K562 (cell line): ENCODE measurements around the gene UBL5. TPM values are rescaled to one million over a fixed set of nuclear protein-coding genes. Genes with fewer than 3 reads are reported as not detected.

Experiments
- ATF1 ChIP-seq, 2 experiments: fragments of 450-650 bp in 1 of 2; IDR thresholded peaks; 2 replicates each; pipeline ENCODE4 v1.6.1; 2016; ENCODE audit warnings: missing compliant biosample characterization in 1 of 2, missing genetic modification characterization in 1 of 2
- CBX8 ChIP-seq: fragments of 200-600 bp; sonication (generic); IDR thresholded peaks from 2 replicates; pipeline ENCODE4 v1.6.1; 2012; ENCODE audit warnings: borderline replicate concordance, mixed run types, low read depth, mild to moderate bottlenecking, moderate library complexity, mixed read lengths, low read length, control low read depth, inconsistent platforms; ENCODE audit not compliant: poor library complexity, severe bottlenecking; ENCODE audit errors: extremely low read depth
- DMBX1 ChIP-seq: fragments of 250-450 bp; sonication (Bioruptor Pico); IDR thresholded peaks from 2 replicates; pipeline ENCODE4 v1.8.0; 2022; ENCODE audit warnings: inconsistent platforms, mild to moderate bottlenecking, moderate library complexity, borderline replicate concordance
- JUND ChIP-seq, 2 experiments: IDR thresholded peaks; 2 replicates in 1 of 2; 3 replicates in 1 of 2; pipeline ENCODE4 v1.6.1; 2011; ENCODE audit warnings: borderline replicate concordance in 2 of 2, low read depth in 2 of 2, low read length in 2 of 2, improper control_type of control experiment in 1 of 2, missing biosample characterization in 1 of 2, missing genetic modification characterization in 1 of 2, missing genetic modification reagents in 1 of 2
- MYC ChIP-seq, 2 experiments: fragments of 250-450 bp in 1 of 2; sonication (Bioruptor Pico) in 1 of 2; IDR thresholded peaks; 2 replicates each; pipeline versions ENCODE4 v1.5.1 to v1.6.1; 2012 to 2021; ENCODE audit warnings: low read depth in 2 of 2, borderline replicate concordance in 1 of 2, improper control_type of control experiment in 1 of 2, low read length in 1 of 2, mild to moderate bottlenecking in 1 of 2, moderate library complexity in 1 of 2
- NEUROD1 ChIP-seq: fragments of 150-350 bp; IDR thresholded peaks from 2 replicates; pipeline ENCODE4 v1.6.1; 2014; ENCODE audit warnings: borderline replicate concordance, low read length, low read depth; ENCODE audit not compliant: partially characterized antibody
- POLR2H ChIP-seq: IDR thresholded peaks from 2 replicates; pipeline ENCODE4 v1.6.1; 2016; ENCODE audit warnings: missing genetic modification characterization, low read depth, mild to moderate bottlenecking, control low read depth, missing compliant biosample characterization, moderate library complexity
- REST ChIP-seq, 2 experiments: fragments of 450-650 bp; formaldehyde crosslinking in 1 of 2; IDR thresholded peaks; 2 replicates each; pipeline versions ENCODE4 v1.4.0 to v1.6.1; 2014 to 2020; ENCODE audit warnings: mild to moderate bottlenecking in 2 of 2, borderline replicate concordance in 1 of 2, low read depth in 1 of 2
- SNAPC5 ChIP-seq: fragments of 250-450 bp; sonication (Bioruptor Pico); IDR thresholded peaks from 2 replicates; pipeline ENCODE4 v1.8.0; 2021; ENCODE audit warnings: moderate library complexity, mild to moderate bottlenecking, inconsistent platforms
- TSC22D4 ChIP-seq: fragments of 450-650 bp; IDR thresholded peaks from 2 replicates; pipeline ENCODE4 v1.6.1; 2016; ENCODE audit warnings: missing genetic modification characterization, missing biosample characterization, control low read depth
- ZKSCAN8 ChIP-seq: fragments of 200-800 bp; sonication (Bioruptor generic); IDR thresholded peaks from 2 replicates; pipeline ENCODE4 v1.6.1; 2016; ENCODE audit warnings: missing genetic modification characterization, missing compliant biosample characterization
- ZNF507 ChIP-seq: conservative IDR thresholded peaks from 2 replicates; pipeline ENCODE4 v1.6.1; 2017; ENCODE audit warnings: missing genetic modification characterization, missing compliant biosample characterization
- polyA plus RNA-seq, 8 experiments: library from polyadenylated mRNA; depleted of rRNA in 4 of 8; stranded (reverse) in 5 of 8; unstranded in 3 of 8; fragments of >200 nt; fragmentation: Nextera tagmentation in 2 of 8; fragmentation: Illumina TruSeq in 1 of 8; extraction: Ambion mirVana in 2 of 8; extraction: Trizol in 1 of 8; gene quantifications; 2 replicates each; pipeline versions ENCODE4 v1.2.1 to v1.2.3, GENCODE V29; 2011 to 2014; ENCODE audit warnings: inconsistent platforms in 1 of 8, missing spikeins in 1 of 8
- total RNA-seq, 7 experiments: library from RNA; depleted of rRNA in 6 of 7; stranded (reverse); fragments of >200 nt in 6 of 7; fragmentation: Illumina TruSeq in 2 of 7; extraction: Trizol in 2 of 7; gene quantifications; 2 replicates each; pipeline versions ENCODE4 v1.2.1 to v1.2.3, GENCODE V29; 2011 to 2021; ENCODE audit warnings: low replicate concordance in 1 of 7
- TF ChIP-seq, protein P1 (sequence below), 2 experiments: fragments of 450-650 bp in 1 of 2; sonication (generic) in 1 of 2; formaldehyde crosslinking in 1 of 2; IDR thresholded peaks in 1 of 2; conservative IDR thresholded peaks in 1 of 2; 2 replicates each; pipeline versions ENCODE4 v1.6.1 to v1.8.1; 2016 to 2023; ENCODE audit warnings: mild to moderate bottlenecking in 2 of 2, moderate library complexity in 2 of 2, inconsistent platforms in 1 of 2, missing genetic modification reagents in 1 of 2
- TF ChIP-seq, protein P2 (sequence below): sonication (generic); formaldehyde crosslinking; IDR thresholded peaks from 2 replicates; pipeline ENCODE4 v1.9.0; 2022; ENCODE audit warnings: mild to moderate bottlenecking, missing genetic modification reagents
- TF ChIP-seq, protein P3 (sequence below): fragments of 250-450 bp; sonication (Bioruptor Pico); IDR thresholded peaks from 2 replicates; pipeline ENCODE4 v1.9.0; 2021; ENCODE audit warnings: mild to moderate bottlenecking

UBL5 gene
- total and polyA plus RNA-seq, 9 of the 15 experiments (the other 6 are each of a cell fraction or from before 2014, with no cell fraction given), result 410 to 1,266 (median 613) TPM

DNA sequence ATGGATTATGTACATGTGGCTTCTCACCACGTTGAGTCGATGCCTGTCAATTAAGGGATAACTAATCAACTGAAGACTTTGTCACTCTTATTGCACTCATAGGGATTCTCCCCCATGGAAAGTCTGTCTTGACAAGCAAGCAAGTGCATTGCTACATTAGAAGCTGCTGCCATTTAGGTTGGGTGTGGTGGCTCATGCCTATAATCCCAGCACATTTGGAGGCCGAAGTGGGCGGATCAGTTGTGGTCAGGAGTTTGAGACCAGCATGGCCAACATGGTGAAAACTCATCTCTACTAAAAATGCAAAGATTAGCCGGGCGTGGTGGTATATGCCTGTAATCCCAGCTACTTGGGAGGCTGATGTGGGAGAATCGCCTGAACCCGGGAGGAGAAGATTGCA is 40.9 kb upstream of the UBL5 start (continued):
- TF ChIP-seq CBX8, result no peak
- TF ChIP-seq NEUROD1, result no peak
- TF ChIP-seq MYC (IDR thresholded peaks at IDR 0.05; ENCODE audit: low read depth, low read length), result peak; percentile 22; the same call in 1 of the 2 replicates
- TF ChIP-seq MYC (CRISPR knock-in tag; IDR thresholded peaks at IDR 0.05; ENCODE audit: borderline replicate concordance, low read depth), result no peak
- TF ChIP-seq JUND (IDR thresholded peaks at IDR 0.05; ENCODE audit: borderline replicate concordance, low read depth, low read length), result peak; percentile 74
- TF ChIP-seq JUND (tag; IDR thresholded peaks at IDR 0.05; ENCODE audit: borderline replicate concordance, low read depth, low read length), result peak; percentile 64; the same call in 1 of the 3 replicates
- TF ChIP-seq, protein P1, sequence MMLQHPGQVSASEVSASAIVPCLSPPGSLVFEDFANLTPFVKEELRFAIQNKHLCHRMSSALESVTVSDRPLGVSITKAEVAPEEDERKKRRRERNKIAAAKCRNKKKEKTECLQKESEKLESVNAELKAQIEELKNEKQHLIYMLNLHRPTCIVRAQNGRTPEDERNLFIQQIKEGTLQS (IDR thresholded peaks at IDR 0.05), result peak; percentile 76
- TF ChIP-seq, protein P1 (CRISPR knock-in tag; conservative IDR thresholded peaks at IDR 0.05), result no peak
- TF ChIP-seq POLR2H (tag), result no peak
- TF ChIP-seq SNAPC5, result no peak
- TF ChIP-seq ZKSCAN8 (CRISPR knock-in tag), result 0 out of 2 replicates have a peak, but pooled peaks have one; percentile 22
- no peak for TF ChIP-seq ATF1 (CRISPR knock-in tag; IDR thresholded peaks at IDR 0.05)
- no peak for TF ChIP-seq ATF1 (tag; IDR thresholded peaks at IDR 0.05)
- no peak for TF ChIP-seq REST (IDR thresholded peaks at IDR 0.05; ENCODE audit: borderline replicate concordance)
- no peak for TF ChIP-seq REST (CRISPR knock-in tag; IDR thresholded peaks at IDR 0.05; ENCODE audit: low read depth)
- TF ChIP-seq DMBX1 (CRISPR knock-in tag), result no peak; the same call in 1 of the 2 replicates
- no peak for TF ChIP-seq ZNF507
- TF ChIP-seq, protein P2, sequence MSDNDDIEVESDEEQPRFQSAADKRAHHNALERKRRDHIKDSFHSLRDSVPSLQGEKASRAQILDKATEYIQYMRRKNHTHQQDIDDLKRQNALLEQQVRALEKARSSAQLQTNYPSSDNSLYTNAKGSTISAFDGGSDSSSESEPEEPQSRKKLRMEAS (CRISPR knock-in tag), result no peak
- TF ChIP-seq, protein P3, sequence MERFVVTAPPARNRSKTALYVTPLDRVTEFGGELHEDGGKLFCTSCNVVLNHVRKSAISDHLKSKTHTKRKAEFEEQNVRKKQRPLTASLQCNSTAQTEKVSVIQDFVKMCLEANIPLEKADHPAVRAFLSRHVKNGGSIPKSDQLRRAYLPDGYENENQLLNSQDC, result no peak
- no peak for TF ChIP-seq TSC22D4 (tag)
